ENCODE measurements around the gene FLYWCH2.
"Not testable (repeated sequence)": the region's sequence is repeated elsewhere in the genome, so short reads cannot be mapped to it uniquely, and the experiment has no call there.

Gene FLYWCH2

GRCh38 chr16:2926650-2926999, 43.6 kb downstream of the FLYWCH2 start:
- no peak overlapping the region for H3K4me3 ChIP-seq (ENCODE audit: low read depth, low read length)
- TF ChIP-seq CTCF (IDR thresholded peaks at IDR 0.05; ENCODE audit: control insufficient read depth, extremely low read depth, insufficient read depth), result no peak

GRCh38 chr16:2927010-2927646, 44.1 kb downstream of the FLYWCH2 start:
- peak; percentile 58 for DNase-seq (ENCODE audit: low read depth)
- peak; percentile 98 for TF ChIP-seq CTCF (IDR thresholded peaks at IDR 0.05; ENCODE audit: control insufficient read depth, extremely low read depth, insufficient read depth)
- no peak overlapping the region for H3K4me3 ChIP-seq (ENCODE audit: low read depth, low read length)

More at GRCh38 chr16:2926650-2926999, 43.6 kb downstream of the FLYWCH2 start:
- DNase-seq (ENCODE audit: low read depth), result no peak

- H3K4me3 ChIP-seq (ENCODE audit: low read depth, low read length); DNase-seq (ENCODE audit: low read depth): not testable (repeated sequence)
Observed at GRCh38 chr16:2928151-2928550, 45.1 kb downstream of the FLYWCH2 start.

- H3K4me3 ChIP-seq (ENCODE audit: low read depth, low read length), result no peak overlapping the region
- no peak for DNase-seq (ENCODE audit: low read depth)
- no peak for TF ChIP-seq CTCF (IDR thresholded peaks at IDR 0.05; ENCODE audit: control insufficient read depth, extremely low read depth, insufficient read depth)
Observed at GRCh38 chr16:2928796-2929195, 45.8 kb downstream of the FLYWCH2 start.

GRCh38 chr16:2929693-2930092, 46.7 kb downstream of the FLYWCH2 start:
- DNase-seq (ENCODE audit: low read depth), result no peak
- no peak overlapping the region for H3K4me3 ChIP-seq (ENCODE audit: low read depth, low read length)

GRCh38 chr16:2930236-2930635, 47.2 kb downstream of the FLYWCH2 start:
- TF ChIP-seq CTCF (IDR thresholded peaks at IDR 0.05; ENCODE audit: control insufficient read depth, extremely low read depth, insufficient read depth), result no peak
- no peak overlapping the region for H3K4me3 ChIP-seq (ENCODE audit: low read depth, low read length)
- DNase-seq (ENCODE audit: low read depth), result no peak

More at GRCh38 chr16:2929693-2930092, 46.7 kb downstream of the FLYWCH2 start:
- no peak for TF ChIP-seq CTCF (IDR thresholded peaks at IDR 0.05; ENCODE audit: control insufficient read depth, extremely low read depth, insufficient read depth)

- not testable (repeated sequence) for DNase-seq (ENCODE audit: low read depth); H3K4me3 ChIP-seq (ENCODE audit: low read depth, low read length)
Observed at GRCh38 chr16:2931231-2931914, 48.4 kb downstream of the FLYWCH2 start.

GRCh38 chr16:2933136-2933535, 50.1 kb downstream of the FLYWCH2 start:
- H3K4me3 ChIP-seq (ENCODE audit: low read depth, low read length), result no peak overlapping the region
- DNase-seq (ENCODE audit: low read depth), result no peak
- no peak for TF ChIP-seq CTCF (IDR thresholded peaks at IDR 0.05; ENCODE audit: control insufficient read depth, extremely low read depth, insufficient read depth)

All from LNCaP clone FGC (cell line).